ENCODE measurements around the gene YJU2. TPM values are rescaled to one million over a fixed set of nuclear protein-coding genes. Genes with fewer than 3 reads are reported as not detected.

The YJU2 gene
- total RNA-seq, 4 donors from 2014 or later, result 19.4 to 33.9 (median 24.0) TPM

DNA sequence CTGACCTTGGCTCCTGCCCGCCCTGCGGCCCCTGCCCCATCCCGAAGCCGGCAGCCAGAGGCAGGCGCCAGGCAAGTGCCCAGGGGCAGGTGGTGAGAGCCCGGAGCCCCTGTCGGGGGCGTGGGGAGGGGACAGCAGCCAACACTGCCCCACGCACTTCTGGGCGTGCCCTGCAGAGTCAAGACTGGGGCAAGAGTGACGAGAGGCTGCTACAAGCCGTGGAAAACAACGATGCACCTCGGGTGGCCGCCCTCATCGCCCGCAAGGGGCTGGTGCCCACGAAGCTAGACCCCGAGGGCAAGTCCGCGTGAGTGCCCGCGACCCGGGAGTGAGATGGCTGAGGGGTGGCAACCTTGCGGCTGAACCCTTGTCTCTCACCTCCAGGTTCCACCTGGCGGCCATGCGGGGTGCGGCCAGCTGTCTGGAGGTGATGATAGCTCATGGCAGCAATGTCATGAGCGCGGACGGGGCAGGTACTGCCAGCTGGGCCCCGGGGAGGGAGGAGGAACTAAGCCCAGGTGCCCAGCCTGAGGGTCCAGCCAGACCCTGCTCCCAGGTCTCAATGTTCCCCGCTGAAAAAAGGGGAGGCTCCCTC is 47.1 kb upstream of the YJU2 start:
- H3K27me3 ChIP-seq, result peaks cover 2 to 52% of the 10 kb centered on the region in 2 donors
- no peak overlapping the region for H3K4me3 ChIP-seq
- 79 to 87% methylated on average over 7 to 33 of the region's 33 CpGs for WGBS, 2 donors
- no peak overlapping the region for H3K27ac ChIP-seq
- H3K9me3 ChIP-seq, result no peaks in the 10 kb centered on the region
- H3K36me3 ChIP-seq, result no peaks in the 10 kb centered on the region
- no peak for DNase-seq (ENCODE audit: low spot score in 2 of 2)
- TF ChIP-seq EP300 (IDR thresholded peaks at IDR 0.05), result no peak
- TF ChIP-seq POLR2A (IDR thresholded peaks at IDR 0.05), result no peak
- TF ChIP-seq, protein P1, sequence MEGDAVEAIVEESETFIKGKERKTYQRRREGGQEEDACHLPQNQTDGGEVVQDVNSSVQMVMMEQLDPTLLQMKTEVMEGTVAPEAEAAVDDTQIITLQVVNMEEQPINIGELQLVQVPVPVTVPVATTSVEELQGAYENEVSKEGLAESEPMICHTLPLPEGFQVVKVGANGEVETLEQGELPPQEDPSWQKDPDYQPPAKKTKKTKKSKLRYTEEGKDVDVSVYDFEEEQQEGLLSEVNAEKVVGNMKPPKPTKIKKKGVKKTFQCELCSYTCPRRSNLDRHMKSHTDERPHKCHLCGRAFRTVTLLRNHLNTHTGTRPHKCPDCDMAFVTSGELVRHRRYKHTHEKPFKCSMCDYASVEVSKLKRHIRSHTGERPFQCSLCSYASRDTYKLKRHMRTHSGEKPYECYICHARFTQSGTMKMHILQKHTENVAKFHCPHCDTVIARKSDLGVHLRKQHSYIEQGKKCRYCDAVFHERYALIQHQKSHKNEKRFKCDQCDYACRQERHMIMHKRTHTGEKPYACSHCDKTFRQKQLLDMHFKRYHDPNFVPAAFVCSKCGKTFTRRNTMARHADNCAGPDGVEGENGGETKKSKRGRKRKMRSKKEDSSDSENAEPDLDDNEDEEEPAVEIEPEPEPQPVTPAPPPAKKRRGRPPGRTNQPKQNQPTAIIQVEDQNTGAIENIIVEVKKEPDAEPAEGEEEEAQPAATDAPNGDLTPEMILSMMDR (IDR thresholded peaks at IDR 0.05), result no peak
- peaks cover 0 to 14% (median 0%) of the 10 kb centered on the region in 4 donors for H3K4me1 ChIP-seq

DNA sequence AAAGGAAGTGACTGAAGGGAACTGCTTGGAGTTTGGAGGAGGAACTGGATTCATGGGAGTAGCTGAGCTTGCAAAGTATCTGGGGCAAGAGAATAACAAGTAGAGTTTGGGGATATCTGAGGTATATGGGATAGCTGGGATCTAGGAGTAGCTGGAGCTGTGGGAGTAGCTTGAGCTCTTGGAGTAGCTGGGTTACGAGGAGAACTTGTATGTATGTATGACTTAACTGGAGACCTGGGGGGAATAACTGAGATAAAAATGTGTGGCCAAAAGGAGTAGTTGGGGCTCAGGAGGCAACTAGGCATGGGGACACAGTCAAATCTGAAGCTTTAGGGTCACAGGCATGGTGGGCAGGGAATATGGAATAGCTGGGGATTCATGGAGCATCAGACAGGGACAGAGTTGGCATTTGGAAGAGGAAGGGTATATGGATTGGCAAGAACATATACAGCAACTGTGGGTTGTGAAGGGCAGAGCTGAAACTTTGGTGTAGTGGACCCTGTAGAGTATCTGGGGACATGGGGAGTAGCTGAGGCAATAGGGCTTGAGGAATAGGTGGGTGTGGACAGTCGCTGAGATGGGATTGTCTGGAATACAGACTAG is 45.8 kb upstream of the YJU2 start:
- Histone ChIP-seq H3K36me3 (no peaks in the 10 kb centered on the region), H3K4me1 (peaks cover 0 to 18% (median 0%) of the 10 kb centered on the region in 4 donors), H3K27me3 (peaks cover 2 to 41% of the 10 kb centered on the region in 2 donors), H3K9me3 (no peaks in the 10 kb centered on the region), H3K4me3 (no peak overlapping the region), H3K27ac (no peak overlapping the region)
- DNase-seq (ENCODE audit: low spot score in 2 of 2), result no peak
- no peak for TF ChIP-seq EP300 (IDR thresholded peaks at IDR 0.05)
- no peak for TF ChIP-seq POLR2A (IDR thresholded peaks at IDR 0.05)
- TF ChIP-seq, protein P1 (IDR thresholded peaks at IDR 0.05), result no peak
- WGBS, 2 donors, result 62 to 67% methylated on average over 2 of the region's 2 CpGs

DNA sequence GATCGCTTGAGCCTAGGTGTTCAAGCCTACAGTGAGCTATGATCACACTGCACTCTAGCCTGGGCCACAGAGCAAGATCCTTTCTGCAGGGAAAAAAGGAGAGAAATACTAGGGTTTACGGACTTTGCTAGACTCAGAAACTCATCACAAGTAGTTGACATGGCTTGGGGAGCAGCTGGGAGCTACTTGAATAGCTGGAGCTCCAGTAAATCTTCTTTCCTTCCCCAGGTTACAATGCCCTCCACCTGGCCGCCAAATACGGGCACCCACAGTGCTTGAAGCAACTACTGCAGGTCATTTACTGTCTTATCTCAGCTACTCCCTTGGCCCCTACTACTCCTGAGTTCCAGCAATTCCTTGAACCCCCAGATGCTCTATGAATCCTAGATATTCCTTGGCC is 45.1 kb upstream of the YJU2 start:
- Histone ChIP-seq H3K4me3 (no peak overlapping the region), H3K27me3 (peaks cover 2 to 33% of the 10 kb centered on the region in 2 donors), H3K27ac (no peak overlapping the region), H3K36me3 (no peaks in the 10 kb centered on the region), H3K9me3 (no peaks in the 10 kb centered on the region), H3K4me1 (peaks cover 0 to 18% (median 0%) of the 10 kb centered on the region in 4 donors)
- TF ChIP-seq EP300 (IDR thresholded peaks at IDR 0.05) (no peak), POLR2A (IDR thresholded peaks at IDR 0.05) (no peak)
- TF ChIP-seq, protein P1 (IDR thresholded peaks at IDR 0.05), result no peak
- 77 to 81% methylated on average over 4 of the region's 4 CpGs for WGBS, 2 donors
- no peak for DNase-seq (ENCODE audit: low spot score in 2 of 2)

DNA sequence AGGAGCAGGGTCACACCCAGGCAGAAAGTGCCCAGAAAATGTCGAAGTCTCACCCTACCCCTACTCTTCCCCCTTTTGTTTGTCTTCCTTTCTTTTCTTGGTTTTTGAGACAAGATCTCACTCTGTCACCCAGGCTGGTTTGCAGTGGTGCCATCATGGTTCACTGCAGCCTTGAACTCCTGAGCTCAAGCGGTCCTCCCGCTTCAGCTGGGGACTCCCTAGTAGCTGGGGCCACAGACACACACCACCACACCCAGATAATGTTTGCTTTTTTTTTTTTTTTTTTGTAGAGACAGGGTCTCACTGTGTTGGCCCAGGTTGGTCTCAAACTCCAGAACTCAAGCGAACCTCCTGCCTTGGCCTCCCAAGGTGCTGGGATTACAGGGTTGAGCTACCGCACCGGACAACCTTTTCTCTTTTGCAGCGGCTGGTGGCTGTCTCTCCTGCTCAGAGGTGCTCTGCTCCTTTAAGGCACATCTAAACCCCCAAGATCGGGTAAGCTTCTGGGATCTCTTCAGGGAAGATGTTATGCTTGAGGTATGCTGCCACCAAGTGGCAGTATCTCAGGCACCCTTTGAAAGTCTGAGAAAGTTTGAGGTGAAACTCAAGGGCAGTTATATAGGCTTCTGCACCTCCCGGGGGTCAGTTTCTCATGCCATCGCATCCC is 39.9 kb upstream of the YJU2 start:
- Histone ChIP-seq H3K4me1 (peaks cover 0 to 9% (median 0%) of the 10 kb centered on the region in 4 donors), H3K36me3 (no peaks in the 10 kb centered on the region), H3K4me3 (no peak overlapping the region), H3K27ac (no peak overlapping the region), H3K27me3 (peaks cover 0 to 7% of the 10 kb centered on the region in 2 donors), H3K9me3 (no peaks in the 10 kb centered on the region)
- no peak for DNase-seq (ENCODE audit: low spot score in 2 of 2)
- TF ChIP-seq EP300 (IDR thresholded peaks at IDR 0.05) (no peak), POLR2A (IDR thresholded peaks at IDR 0.05) (no peak)
- TF ChIP-seq, protein P1 (IDR thresholded peaks at IDR 0.05), result no peak
- WGBS, 2 donors, result 82 to 86% methylated on average over 10 of the region's 10 CpGs

All from tibial nerve (tissue), 4 donors.